Endothelial cell (in vitro differentiated cells): Measurements from ENCODE around the gene PRPF6. TPM values are rescaled to one million over a fixed set of nuclear protein-coding genes. Genes with fewer than 3 reads are reported as not detected.

Experiments
- DNase-seq: peaks from one replicate; pipeline ENCODE4 v3.0.0; 2021; ENCODE audit warnings: low spot score
- H3K27ac Mint-ChIP-seq: one replicate; pipeline ENCODE4 v1.8.0; 2021; ENCODE audit warnings: mixed read lengths, inconsistent platforms; ENCODE audit not compliant: unreplicated experiment
- H3K27me3 Mint-ChIP-seq: one replicate; pipeline ENCODE4 v1.8.0; 2021; ENCODE audit warnings: mild to moderate bottlenecking, moderate library complexity, mixed read lengths, inconsistent platforms; ENCODE audit not compliant: unreplicated experiment
- H3K36me3 Mint-ChIP-seq: one replicate; pipeline ENCODE4 v1.8.0; 2021; ENCODE audit warnings: mild to moderate bottlenecking, low read depth, mixed read lengths, inconsistent platforms; ENCODE audit not compliant: unreplicated experiment
- H3K4me1 Mint-ChIP-seq: one replicate; pipeline ENCODE4 v1.8.0; 2021; ENCODE audit warnings: mild to moderate bottlenecking, mixed read lengths, inconsistent platforms; ENCODE audit not compliant: unreplicated experiment
- H3K4me3 Mint-ChIP-seq: one replicate; pipeline ENCODE4 v1.8.0; 2021; ENCODE audit warnings: mild to moderate bottlenecking, mixed read lengths, inconsistent platforms; ENCODE audit not compliant: unreplicated experiment
- H3K9me3 Mint-ChIP-seq: one replicate; pipeline ENCODE4 v1.8.0; 2021; ENCODE audit warnings: mixed read lengths, inconsistent platforms; ENCODE audit not compliant: unreplicated experiment
- total RNA-seq: library from RNA; stranded (reverse); fragmentation: NEBNext Ultra II Directional; extraction: Animal tissue kit (Norgen Biotek cat#: 25700); gene quantifications from one replicate; pipeline ENCODE4 v1.2.1, GENCODE V29; 2021; ENCODE audit not compliant: unreplicated experiment
- TF ChIP-seq, protein P1 (sequence below): fragments of 200-600 bp; sonication (generic); IDR thresholded peaks from one replicate; pipeline ENCODE4 v1.5.0; 2021; ENCODE audit warnings: antibody characterized with exemption; ENCODE audit not compliant: unreplicated experiment

The PRPF6 gene
- total RNA-seq, 1 donor from 2014 or later, result 73.4 TPM

DNA sequence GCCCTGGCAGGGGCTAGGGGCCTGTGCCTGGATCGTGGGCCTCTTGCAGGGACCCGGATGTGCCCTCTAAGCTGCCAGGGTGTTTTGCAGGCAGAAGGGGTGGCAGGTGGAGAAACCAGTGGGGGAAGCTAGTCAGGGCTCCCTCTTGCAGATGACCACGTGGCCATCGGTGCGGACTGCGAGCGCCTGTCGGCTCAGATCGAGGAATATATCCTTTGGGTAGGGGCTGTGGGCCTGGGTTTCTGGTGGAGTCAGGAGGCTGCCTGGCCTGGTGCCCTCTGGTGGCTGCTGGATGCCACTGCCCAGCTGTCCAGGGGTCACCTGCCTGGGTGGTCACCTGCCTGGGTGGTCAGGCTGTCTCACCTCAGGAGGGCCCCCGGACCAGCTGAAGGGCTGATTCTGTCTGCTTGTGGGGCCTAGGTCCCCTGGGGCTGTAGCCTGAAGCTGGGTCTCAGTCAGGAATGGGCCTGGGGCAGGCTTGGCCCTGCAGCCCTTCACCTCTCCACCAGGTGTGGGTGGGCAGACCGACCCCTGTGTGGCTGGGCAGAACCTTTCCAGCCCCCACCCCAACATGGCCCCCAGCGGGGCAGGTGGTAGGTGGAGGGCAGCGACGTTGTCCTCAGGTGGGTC, 88.8 kb downstream of the PRPF6 start:
- H3K36me3 Mint-ChIP-seq, result no peaks in the 10 kb centered on the region
- TF ChIP-seq, protein P1, sequence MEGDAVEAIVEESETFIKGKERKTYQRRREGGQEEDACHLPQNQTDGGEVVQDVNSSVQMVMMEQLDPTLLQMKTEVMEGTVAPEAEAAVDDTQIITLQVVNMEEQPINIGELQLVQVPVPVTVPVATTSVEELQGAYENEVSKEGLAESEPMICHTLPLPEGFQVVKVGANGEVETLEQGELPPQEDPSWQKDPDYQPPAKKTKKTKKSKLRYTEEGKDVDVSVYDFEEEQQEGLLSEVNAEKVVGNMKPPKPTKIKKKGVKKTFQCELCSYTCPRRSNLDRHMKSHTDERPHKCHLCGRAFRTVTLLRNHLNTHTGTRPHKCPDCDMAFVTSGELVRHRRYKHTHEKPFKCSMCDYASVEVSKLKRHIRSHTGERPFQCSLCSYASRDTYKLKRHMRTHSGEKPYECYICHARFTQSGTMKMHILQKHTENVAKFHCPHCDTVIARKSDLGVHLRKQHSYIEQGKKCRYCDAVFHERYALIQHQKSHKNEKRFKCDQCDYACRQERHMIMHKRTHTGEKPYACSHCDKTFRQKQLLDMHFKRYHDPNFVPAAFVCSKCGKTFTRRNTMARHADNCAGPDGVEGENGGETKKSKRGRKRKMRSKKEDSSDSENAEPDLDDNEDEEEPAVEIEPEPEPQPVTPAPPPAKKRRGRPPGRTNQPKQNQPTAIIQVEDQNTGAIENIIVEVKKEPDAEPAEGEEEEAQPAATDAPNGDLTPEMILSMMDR, result peak; percentile 80
- DNase-seq, result peak; percentile 75

DNA sequence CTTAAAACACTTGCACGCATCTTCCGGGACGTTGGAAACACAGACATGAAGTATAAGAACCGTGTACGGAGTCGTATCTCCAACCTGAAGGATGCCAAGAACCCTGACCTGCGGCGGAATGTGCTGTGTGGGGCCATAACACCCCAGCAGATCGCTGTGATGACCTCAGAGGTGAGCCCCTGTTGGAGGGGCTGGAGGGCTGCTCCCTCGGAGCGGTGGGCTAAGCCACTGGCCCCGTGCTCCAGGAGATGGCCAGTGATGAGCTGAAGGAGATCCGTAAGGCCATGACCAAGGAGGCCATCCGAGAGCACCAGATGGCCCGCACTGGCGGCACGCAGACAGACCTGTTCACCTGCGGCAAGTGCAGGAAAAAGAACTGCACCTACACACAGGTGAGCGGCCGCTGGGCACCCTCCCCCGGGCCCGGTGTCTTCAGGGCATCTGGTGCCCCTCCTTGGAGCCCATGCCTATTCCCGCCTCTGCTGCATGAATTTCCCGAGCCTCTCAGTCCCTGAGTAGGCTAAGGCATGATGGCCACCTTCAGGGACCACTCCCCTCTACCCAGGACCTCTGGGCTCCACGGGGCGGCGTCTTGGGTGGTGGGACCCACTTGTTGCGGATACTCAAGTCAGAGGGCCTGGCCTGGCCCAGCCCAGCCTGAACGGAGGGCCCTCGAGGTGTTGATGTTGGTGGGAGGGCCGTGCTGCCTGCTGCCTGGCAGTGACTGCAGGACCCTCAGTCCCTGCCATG, 89.5 kb downstream of the PRPF6 start:
- Mint-ChIP-seq H3K4me3 (no peak overlapping the region), H3K36me3 (no peaks in the 10 kb centered on the region), H3K27ac (no peak overlapping the region), H3K4me1 (peaks cover 10% of the 10 kb centered on the region), H3K27me3 (peaks cover 9% of the 10 kb centered on the region), H3K9me3 (no peaks in the 10 kb centered on the region)
- DNase-seq, result no peak
- TF ChIP-seq, protein P1, result no peak

More for the DNA sequence above, 88.8 kb downstream of the PRPF6 start:
- Mint-ChIP-seq H3K27ac (no peak overlapping the region), H3K9me3 (no peaks in the 10 kb centered on the region), H3K27me3 (peaks cover 9% of the 10 kb centered on the region), H3K4me3 (no peak overlapping the region), H3K4me1 (peaks cover 10% of the 10 kb centered on the region)

DNA sequence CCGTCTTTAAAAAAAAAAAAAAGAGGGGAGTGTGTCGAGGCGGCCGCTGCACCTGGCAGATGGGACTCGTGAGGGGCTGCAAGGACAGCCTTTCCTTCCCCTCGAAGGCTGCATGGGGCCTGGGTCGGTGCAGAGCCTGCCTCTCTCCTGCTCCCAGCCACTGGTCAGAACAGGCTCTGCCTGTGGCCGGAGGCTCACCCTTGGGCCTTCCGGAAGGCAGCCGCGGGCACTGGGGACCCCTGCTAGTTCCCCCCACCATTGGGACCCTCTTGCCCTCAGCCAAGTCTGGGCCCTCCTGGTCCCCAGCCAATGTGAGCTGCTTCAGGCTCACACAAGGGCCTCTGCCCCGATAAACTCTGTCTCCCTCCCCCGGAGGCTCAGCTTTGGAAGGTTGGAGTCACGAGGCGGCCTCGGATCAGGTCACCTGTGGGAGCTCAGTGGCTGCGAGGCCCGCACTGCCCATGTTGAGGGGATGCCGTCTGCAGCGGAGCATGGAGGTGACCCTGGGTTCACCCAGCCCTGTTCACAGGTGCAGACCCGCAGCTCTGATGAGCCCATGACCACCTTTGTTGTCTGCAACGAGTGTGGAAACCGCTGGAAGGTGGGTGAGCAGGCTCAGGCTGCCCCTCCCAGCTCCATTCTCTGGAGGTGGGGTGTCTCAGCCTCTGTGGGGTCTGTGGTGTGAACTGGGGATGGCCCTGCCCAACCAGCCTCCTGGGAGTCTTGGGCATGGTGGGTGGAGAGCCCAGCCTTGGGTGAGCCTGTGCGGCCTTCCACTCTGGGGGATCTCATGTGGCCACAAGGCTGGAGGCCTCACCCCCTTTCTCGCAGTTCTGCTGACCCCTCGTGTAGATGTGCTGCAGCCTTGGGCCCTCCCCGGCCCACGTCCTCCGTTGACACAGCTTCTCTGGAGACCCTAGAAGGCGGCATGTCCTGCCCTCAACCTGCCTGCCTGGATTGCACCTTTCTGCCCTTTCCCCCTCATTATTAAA, 90.7 kb downstream of the PRPF6 start:
- H3K4me3 Mint-ChIP-seq, result no peak overlapping the region
- TF ChIP-seq, protein P1, result no peak
- no peaks in the 10 kb centered on the region for H3K36me3 Mint-ChIP-seq
- H3K27me3 Mint-ChIP-seq, result peaks cover 7% of the 10 kb centered on the region
- no peak for DNase-seq
- no peak overlapping the region for H3K27ac Mint-ChIP-seq
- H3K4me1 Mint-ChIP-seq, result peaks cover 3% of the 10 kb centered on the region
- H3K9me3 Mint-ChIP-seq, result no peaks in the 10 kb centered on the region

DNA sequence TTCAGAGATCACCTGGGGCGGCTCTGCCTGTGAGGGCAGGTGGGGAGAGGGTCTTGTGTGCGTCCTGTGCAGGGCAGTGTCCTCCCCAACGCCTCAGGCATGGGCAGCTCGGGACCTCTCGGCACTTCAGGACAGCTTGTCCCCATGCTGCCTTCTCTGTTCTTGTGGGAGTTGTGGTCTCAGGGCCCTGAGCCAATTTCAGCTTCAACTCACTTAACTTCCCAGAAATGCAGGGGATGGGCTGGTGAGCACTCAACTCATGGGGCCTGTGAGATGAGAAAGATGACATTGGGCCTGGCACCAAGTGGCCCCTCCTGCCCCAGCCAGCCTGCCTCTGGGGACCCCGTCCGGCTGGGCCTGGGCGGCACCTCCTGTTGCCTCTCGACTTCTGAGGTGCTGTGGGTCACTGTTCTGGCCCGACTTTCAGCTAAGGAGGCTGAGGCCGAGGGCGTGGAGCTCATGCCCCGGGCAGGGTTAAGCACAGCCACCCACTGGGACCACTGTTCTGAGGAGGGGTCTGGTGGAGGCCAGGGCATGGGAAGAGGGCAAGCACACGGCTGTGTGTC, 91.6 kb downstream of the PRPF6 start:
- no peak for DNase-seq

More for the DNA sequence above, 91.6 kb downstream of the PRPF6 start:
- Mint-ChIP-seq H3K27ac (no peak overlapping the region), H3K36me3 (no peaks in the 10 kb centered on the region), H3K4me3 (no peak overlapping the region), H3K9me3 (no peaks in the 10 kb centered on the region), H3K27me3 (peaks cover 7% of the 10 kb centered on the region), H3K4me1 (no peaks in the 10 kb centered on the region)
- TF ChIP-seq, protein P1, result no peak
